GM12801 (cell line): ENCODE data around the gene KRTAP10-10.

ENCODE experiments used
- CTCF ChIP-seq: IDR thresholded peaks from one replicate; pipeline ENCODE4 v1.5.1; 2011; ENCODE audit warnings: control low read depth; ENCODE audit not compliant: insufficient read length; ENCODE audit errors: extremely low read depth

KRTAP10-10 gene

GRCh38 chr21:44684483-44684882 is 47.3 kb downstream of the KRTAP10-10 start:
- TF ChIP-seq CTCF, result no peak

GRCh38 chr21:44686000-44686781 is 49.0 kb downstream of the KRTAP10-10 start:
- no peak for TF ChIP-seq CTCF

- TF ChIP-seq CTCF, result no peak
Measured at GRCh38 chr21:44686843-44687561, 49.8 kb downstream of the KRTAP10-10 start.

- no peak for TF ChIP-seq CTCF
Measured at GRCh38 chr21:44687671-44688070, 50.5 kb downstream of the KRTAP10-10 start.
